Colonic mucosa (tissue), 4 donors: Measurements from ENCODE around the gene CABP4. TPM values are rescaled to one million over a fixed set of nuclear protein-coding genes. Genes with fewer than 3 reads are reported as not detected.
A peak's percentile ranks its signal among the peaks of the same experiment; 100 is the strongest.

Experiments used
- DNase-seq: peaks from one replicate; pipeline ENCODE4 v3.0.0-alpha.2; 2020
- H3K27ac ChIP-seq: fragments of 200-600 bp; one replicate; pipeline ENCODE4 v1.8.0; 2021
- H3K27me3 ChIP-seq: fragments of 200-600 bp; one replicate; pipeline ENCODE4 v1.8.0; 2021
- H3K36me3 ChIP-seq: fragments of 200-600 bp; one replicate; pipeline ENCODE4 v1.8.0; 2021
- H3K4me1 ChIP-seq: fragments of 200-600 bp; one replicate; pipeline ENCODE4 v1.8.0; 2021; ENCODE audit warnings: mild to moderate bottlenecking
- H3K4me3 ChIP-seq: fragments of 200-600 bp; one replicate; pipeline ENCODE4 v1.8.0; 2021
- H3K9ac ChIP-seq, 2 donors: one replicate each; pipeline ENCODE4 v1.7.0; 2013; ENCODE audit warnings: control low read depth in 2 of 2, low read depth in 2 of 2, low read length in 2 of 2
- H3K9me3 ChIP-seq: fragments of 200-600 bp; one replicate; pipeline ENCODE4 v1.8.0; 2021
- CTCF ChIP-seq: fragments of 200-600 bp; IDR thresholded peaks from one replicate; pipeline ENCODE4 v1.8.0; 2022; ENCODE audit warnings: antibody characterized with exemption, mild to moderate bottlenecking
- intact Hi-C: fragments of 100-400 bp; cut with DNase I; formaldehyde crosslinking; loops from one replicate; pipeline ENCODE4 v1.14.1; 2022
- microRNA-seq: library from miRNA; unstranded; fragments of <30 nt; microRNA quantifications from one replicate; pipeline ENCODE4, GENCODE V29; 2019
- total RNA-seq, 2 donors: library from RNA; stranded (reverse); fragmentation: NEBNext Ultra II Directional in 1 of 2; extraction: Animal tissue kit (Norgen Biotek cat#: 25700) in 1 of 2; gene quantifications; one replicate each; pipeline ENCODE4 v1.2.1, GENCODE V29; 2021
- donor health status: healthy.
- donor health status: DM: no; HTN: no; CAD: no.
- donor health status: DM: no; HTN: no; CAD: no.

Gene CABP4
- total RNA-seq, 2 donors from 2014 or later: 0.20 to 0.53 TPM

- Histone ChIP-seq H3K27ac (peak overlapping the region; percentile 92), H3K4me3 (peak overlapping the region; percentile 66), H3K27me3 (no peaks in the 10 kb centered on the region), H3K9ac (peak overlapping the region; percentile 84 to 95), H3K4me1 (peaks cover 23% of the 10 kb centered on the region), H3K9me3 (no peaks in the 10 kb centered on the region), H3K36me3 (peaks cover under 1% of the 10 kb centered on the region)
- intact Hi-C loops: loop anchor here (5.0 kb wide), 2 partner anchors 115 to 160 kb away; partner anchors contain the start of gene RAD9A
- peak; percentile 93 for DNase-seq
- no peak for TF ChIP-seq CTCF
Measured at GRCh38 chr11:67507242-67507863, 52.2 kb downstream of the CABP4 start.

DNA sequence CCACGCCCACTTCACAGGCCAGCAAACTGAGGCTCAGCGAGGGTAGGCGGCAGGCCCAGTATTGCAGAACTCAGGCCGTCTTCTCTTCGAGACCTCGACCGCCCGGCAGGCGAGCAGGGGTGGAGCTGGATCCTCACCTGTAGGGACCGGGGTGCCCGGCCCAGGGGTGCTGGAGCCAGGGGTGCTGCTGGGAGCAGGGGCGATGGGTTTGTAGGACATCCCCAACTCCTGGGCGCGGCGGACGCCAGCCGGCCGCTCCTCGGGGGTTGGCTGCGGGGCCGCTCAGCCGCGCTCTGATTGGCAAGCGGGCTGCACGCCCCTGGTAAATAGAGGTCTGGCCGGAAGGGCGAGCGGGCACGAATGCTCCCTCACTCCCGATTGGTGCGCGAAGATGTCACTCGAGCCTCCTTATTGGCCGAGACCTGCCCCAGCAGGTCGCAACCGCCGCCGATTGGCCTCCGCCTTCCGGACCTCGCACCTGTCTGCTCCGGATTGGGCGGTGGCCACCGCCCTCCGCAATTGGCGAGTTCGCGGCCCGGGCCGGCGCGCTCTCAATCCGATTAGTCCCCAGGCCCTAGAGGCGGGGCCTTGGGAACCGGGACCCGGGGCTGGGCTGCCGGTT lies 52.8 kb downstream of the CABP4 start, which contains the start of gene CDK2AP2:
Gene CDK2AP2 (minus strand): TSS at position 299 of the 622 bp plus-strand sequence. CDS start 80 bp downstream, at position 219.
- Histone ChIP-seq H3K9ac (peak within 1 kb of the TSS; percentile 84 to 95), H3K27me3 (no peaks in the 10 kb centered on the region), H3K36me3 (no peaks in the 10 kb centered on the region), H3K4me3 (peak within 1 kb of the TSS; percentile 66), H3K27ac (peak within 1 kb of the TSS; percentile 92), H3K4me1 (peaks cover 23% of the 10 kb centered on the region), H3K9me3 (no peaks in the 10 kb centered on the region)
- no peak for TF ChIP-seq CTCF
- intact Hi-C loops: loop anchor here (5.0 kb wide), 2 partner anchors 116 to 161 kb away; partner anchors contain the start of gene RAD9A
- peak; percentile 100 for DNase-seq

- DNase-seq: peak; percentile 99
- Histone ChIP-seq H3K27ac (peak overlapping the region; percentile 92), H3K4me1 (peaks cover 21% of the 10 kb centered on the region), H3K9me3 (no peaks in the 10 kb centered on the region), H3K9ac (peak overlapping the region; percentile 60 to 70), H3K36me3 (no peaks in the 10 kb centered on the region), H3K27me3 (no peaks in the 10 kb centered on the region), H3K4me3 (peak overlapping the region; percentile 66)
- intact Hi-C loops: loop anchor here (5.0 kb wide), 2 partner anchors 116 to 161 kb away; partner anchors contain the start of gene RAD9A
- no peak for TF ChIP-seq CTCF
Measured at GRCh38 chr11:67508486-67509121, 53.5 kb downstream of the CABP4 start.

DNA sequence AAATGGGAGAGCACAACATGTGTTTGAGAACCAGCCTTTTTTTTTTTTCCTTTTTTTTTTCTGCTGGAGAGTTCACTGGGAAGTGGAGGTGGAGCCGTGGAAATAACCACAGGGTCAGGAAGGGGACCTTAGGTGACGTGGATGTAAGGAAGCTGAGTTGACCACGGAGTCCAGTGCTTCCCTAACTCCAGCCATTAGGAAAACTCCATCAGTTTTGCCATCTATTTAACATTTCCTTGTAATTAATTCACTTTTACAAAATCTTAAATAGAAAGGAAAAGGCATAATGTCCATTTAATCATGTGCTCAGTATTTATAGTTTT lies 54.8 kb downstream of the CABP4 start:
- H3K9me3 ChIP-seq: no peaks in the 10 kb centered on the region
- no peaks in the 10 kb centered on the region for H3K36me3 ChIP-seq
- no peak for TF ChIP-seq CTCF
- intact Hi-C loops: no loop called here
- H3K27ac ChIP-seq: no peak overlapping the region
- DNase-seq: no peak
- H3K9ac ChIP-seq: no peak overlapping the region
- H3K4me1 ChIP-seq: peaks cover 17% of the 10 kb centered on the region
- H3K4me3 ChIP-seq: no peak overlapping the region
- no peaks in the 10 kb centered on the region for H3K27me3 ChIP-seq

Small RNA genes within 50 kb of the gene (microRNA-seq; reads per million reads assigned to microRNA genes)
- not detected for gene MIR6752

Other genes starting within 250 kb of the CABP4 start
- 100 to 1,000 TPM; 108 to 137 TPM for gene GRK2, start 188.9 kb upstream of the CABP4 start, total RNA-seq
- 10 to 100 TPM; 18.8 to 39.5 TPM for gene ANKRD13D, start 166.1 kb upstream of the CABP4 start, total RNA-seq
- 10 to 100 TPM; 69.7 to 81.7 TPM for gene SSH3, start 151.8 kb upstream of the CABP4 start, total RNA-seq
- 100 to 1,000 TPM; 186 to 203 TPM for gene POLD4, start 101.8 kb upstream of the CABP4 start, total RNA-seq
- 1 to 10 TPM; 1.7 to 4.0 TPM for gene CLCF1, start 81.8 kb upstream of the CABP4 start, total RNA-seq
- gene RAD9A, start 63.4 kb upstream of the CABP4 start, total RNA-seq: 10 to 100 TPM; 21.8 to 35.1 TPM
- gene PPP1CA, start 53.5 kb upstream of the CABP4 start, total RNA-seq: 100 to 1,000 TPM; 242 to 280 TPM
- 1 to 10 TPM; 3.9 to 5.2 TPM for gene TBC1D10C, start 51.3 kb upstream of the CABP4 start, total RNA-seq
- under 1 TPM; 0.20 to 0.32 TPM for gene CARNS1, start 39.7 kb upstream of the CABP4 start, total RNA-seq
- 10 to 100 TPM; 38.3 to 70.4 TPM for gene RPS6KB2, start 26.9 kb upstream of the CABP4 start, total RNA-seq
- gene PTPRCAP, start 17.7 kb upstream of the CABP4 start, total RNA-seq: 1 to 10 TPM; 5.5 to 9.6 TPM
- gene CORO1B, start 11.9 kb upstream of the CABP4 start, total RNA-seq: 100 to 1,000 TPM; 213 to 243 TPM
- gene GPR152, start 2.6 kb upstream of the CABP4 start, total RNA-seq: not detected
- gene TMEM134, start 13.9 kb downstream of the CABP4 start, total RNA-seq: 10 to 100 TPM; 50.1 to 59.5 TPM
- 10 to 100 TPM; 45.3 to 57.9 TPM for gene AIP, start 27.7 kb downstream of the CABP4 start, total RNA-seq
- gene PITPNM1, start 50.0 kb downstream of the CABP4 start, total RNA-seq: 10 to 100 TPM; 89.3 to 91.4 TPM
- gene CDK2AP2, start 52.8 kb downstream of the CABP4 start, total RNA-seq: 100 to 1,000 TPM in 1 of 2 donors, 10 to 100 TPM in 1; 91.6 to 142 TPM
- gene CABP2, start 68.1 kb downstream of the CABP4 start, total RNA-seq: not detected
- gene GSTP1, start 128.5 kb downstream of the CABP4 start, total RNA-seq: 100 to 1,000 TPM; 543 to 842 TPM
- gene NDUFV1, start 151.6 kb downstream of the CABP4 start, total RNA-seq: 100 to 1,000 TPM; 329 to 361 TPM
- 10 to 100 TPM; 35.1 to 52.5 TPM for gene NUDT8, start 174.6 kb downstream of the CABP4 start, total RNA-seq
- gene TBX10, start 184.4 kb downstream of the CABP4 start, total RNA-seq: 10 to 100 TPM in 1 of 2 donors, 1 to 10 TPM in 1; 7.8 to 19.3 TPM
- 10 to 100 TPM; 10.6 to 13.8 TPM for gene ACY3, start 195.4 kb downstream of the CABP4 start, total RNA-seq
- under 1 TPM; 0.08 to 0.89 TPM for gene ALDH3B2, start 219.3 kb downstream of the CABP4 start, total RNA-seq